Right atrium auricular region (tissue), 2 donors: ENCODE measurements around the gene CLDN18. TPM values are rescaled to one million over a fixed set of nuclear protein-coding genes. Genes with fewer than 3 reads are reported as not detected.

Source experiments
- DNase-seq: peaks from one replicate; pipeline ENCODE4 v3.0.0-alpha.2; 2019; ENCODE audit warnings: low spot score
- H3K27ac ChIP-seq, 2 donors: fragments of 200-600 bp; sonication (generic); 1 replicate in 1 of 2; 2 replicates in 1 of 2; pipeline ENCODE4 v1.5.1; 2016 to 2019
- H3K27me3 ChIP-seq, 2 donors: fragments of 200-600 bp; sonication (generic); one replicate each; pipeline versions ENCODE4 v1.5.1 to v1.6.0; 2017 to 2019
- H3K36me3 ChIP-seq: fragments of 200-600 bp; sonication (generic); one replicate; pipeline ENCODE4 v1.5.1; 2016
- H3K4me1 ChIP-seq, 2 donors: fragments of 200-600 bp; sonication (generic); one replicate each; pipeline versions ENCODE4 v1.5.1 to v1.6.0; 2017 to 2019
- H3K4me3 ChIP-seq, 2 donors: fragments of 200-600 bp; sonication (generic); 1 replicate in 1 of 2; 2 replicates in 1 of 2; pipeline ENCODE4 v1.5.1; 2017 to 2019; ENCODE audit warnings: mild to moderate bottlenecking in 1 of 2, moderate library complexity in 1 of 2
- H3K9me3 ChIP-seq, 2 donors: fragments of 200-600 bp; sonication (generic); one replicate each; pipeline ENCODE4 v1.5.1; 2019
- CTCF ChIP-seq, 2 donors: fragments of 200-600 bp; sonication (generic); IDR thresholded peaks; one replicate each; pipeline ENCODE4 v1.5.1; 2019; ENCODE audit warnings: antibody characterized with exemption in 2 of 2
- total RNA-seq, 2 donors: library from RNA; depleted of rRNA; stranded (reverse); fragments of >200 nt; gene quantifications; one replicate each; pipeline ENCODE4 v1.1.0, GENCODE V29; 2016

The CLDN18 gene
- total RNA-seq, 2 donors from 2014 or later = 0.12 to 21.0 TPM

DNA sequence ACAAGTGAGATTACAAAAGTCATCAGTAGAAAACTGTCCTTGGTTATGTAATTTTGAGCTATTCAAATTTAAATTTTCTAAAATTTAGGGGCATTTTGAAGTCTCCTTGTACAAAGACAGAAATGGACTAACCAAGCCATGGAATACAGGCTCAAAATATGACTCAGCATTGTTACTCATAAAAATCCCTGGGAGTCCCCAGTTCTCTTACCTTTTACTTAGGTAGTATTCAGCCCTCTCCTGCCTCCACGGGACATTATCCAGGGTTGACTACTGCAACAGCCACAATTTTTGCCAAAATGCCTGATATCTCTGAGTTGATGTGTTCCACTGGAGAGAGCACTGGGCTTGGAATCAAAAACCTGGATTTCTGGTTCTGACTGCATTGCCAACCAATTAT lies 25.0 kb downstream of the CLDN18 start:
- Histone ChIP-seq H3K36me3 (no peaks in the 10 kb centered on the region), H3K9me3 (no peaks in the 10 kb centered on the region), H3K4me1 (no peaks in the 10 kb centered on the region), H3K27ac (no peak overlapping the region), H3K27me3 (no peaks in the 10 kb centered on the region), H3K4me3 (no peak overlapping the region)
- no peak for TF ChIP-seq CTCF (IDR thresholded peaks at IDR 0.05)
- DNase-seq = no peak

GRCh38 chr3:138036572-138036971 lies 26.6 kb downstream of the CLDN18 start:
- Histone ChIP-seq H3K9me3 (no peaks in the 10 kb centered on the region), H3K27me3 (no peaks in the 10 kb centered on the region), H3K36me3 (no peaks in the 10 kb centered on the region), H3K4me1 (no peaks in the 10 kb centered on the region), H3K4me3 (no peak overlapping the region), H3K27ac (no peak overlapping the region)
- no peak for TF ChIP-seq CTCF (IDR thresholded peaks at IDR 0.05)
- no peak for DNase-seq

DNA sequence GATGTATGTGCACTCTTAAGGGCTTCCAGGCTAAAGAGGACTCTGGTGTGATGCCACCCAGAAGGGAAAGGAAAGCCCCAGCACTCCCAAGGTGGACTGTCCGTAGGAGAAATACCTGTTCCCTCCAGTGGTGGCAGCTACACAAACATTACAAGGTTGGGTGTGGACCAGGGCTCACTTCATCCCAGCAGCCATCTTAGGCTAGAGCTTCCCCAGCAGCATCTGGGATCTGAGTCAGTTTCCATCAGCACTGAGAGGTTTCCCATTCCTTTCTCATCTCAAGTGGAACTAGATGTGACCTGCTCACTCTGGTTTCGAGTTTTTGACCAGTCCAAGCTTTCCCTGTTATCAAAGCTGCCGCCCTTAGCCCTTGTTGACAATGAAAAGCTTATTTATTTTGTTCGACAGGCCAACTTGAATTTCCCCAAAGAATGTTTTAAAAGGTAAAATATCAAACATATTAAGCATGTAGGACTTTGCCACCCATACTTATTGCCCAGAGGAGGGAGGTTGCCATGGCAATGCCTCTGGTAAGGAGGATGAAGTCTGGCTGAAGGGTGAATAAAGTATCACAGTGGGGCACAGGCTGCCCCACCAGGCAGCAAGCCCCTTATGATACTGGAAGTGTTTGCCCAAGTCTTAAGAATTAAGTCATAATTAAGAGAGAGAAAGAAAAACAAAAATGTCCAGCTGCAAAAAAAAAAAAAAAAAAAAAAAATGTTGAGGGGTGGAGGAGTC lies 28.9 kb downstream of the CLDN18 start:
- DNase-seq = no peak
- no peak for TF ChIP-seq CTCF (IDR thresholded peaks at IDR 0.05)
- no peaks in the 10 kb centered on the region for H3K36me3 ChIP-seq
- no peaks in the 10 kb centered on the region for H3K9me3 ChIP-seq
- H3K27ac ChIP-seq = no peak overlapping the region
- H3K4me1 ChIP-seq = no peaks in the 10 kb centered on the region
- H3K27me3 ChIP-seq = no peaks in the 10 kb centered on the region
- no peak overlapping the region for H3K4me3 ChIP-seq

DNA sequence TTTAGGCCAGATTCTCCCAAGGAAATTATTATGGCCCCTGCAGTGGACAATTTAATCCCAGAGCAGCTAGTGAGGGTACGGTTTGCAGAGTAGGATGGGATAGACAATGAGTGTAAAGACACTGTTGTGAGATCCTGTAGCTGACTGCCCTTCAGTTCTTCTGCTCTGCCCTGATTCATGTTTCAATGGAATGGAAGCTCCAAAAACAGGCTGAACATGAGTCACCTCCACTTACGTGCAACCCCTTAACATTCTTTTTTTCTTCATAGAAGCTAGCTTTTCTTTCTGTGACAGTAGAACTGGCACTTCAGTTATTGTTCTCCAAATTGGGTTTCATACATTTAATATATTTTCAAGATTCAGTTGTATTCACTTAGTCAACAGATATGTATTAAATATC lies 32.1 kb downstream of the CLDN18 start:
- TF ChIP-seq CTCF (IDR thresholded peaks at IDR 0.05) = no peak
- Histone ChIP-seq H3K27me3 (no peaks in the 10 kb centered on the region), H3K4me1 (peaks cover 0 to 5% of the 10 kb centered on the region in 2 donors), H3K4me3 (no peak overlapping the region), H3K36me3 (no peaks in the 10 kb centered on the region), H3K9me3 (no peaks in the 10 kb centered on the region), H3K27ac (no peak overlapping the region)
- DNase-seq = no peak

DNA sequence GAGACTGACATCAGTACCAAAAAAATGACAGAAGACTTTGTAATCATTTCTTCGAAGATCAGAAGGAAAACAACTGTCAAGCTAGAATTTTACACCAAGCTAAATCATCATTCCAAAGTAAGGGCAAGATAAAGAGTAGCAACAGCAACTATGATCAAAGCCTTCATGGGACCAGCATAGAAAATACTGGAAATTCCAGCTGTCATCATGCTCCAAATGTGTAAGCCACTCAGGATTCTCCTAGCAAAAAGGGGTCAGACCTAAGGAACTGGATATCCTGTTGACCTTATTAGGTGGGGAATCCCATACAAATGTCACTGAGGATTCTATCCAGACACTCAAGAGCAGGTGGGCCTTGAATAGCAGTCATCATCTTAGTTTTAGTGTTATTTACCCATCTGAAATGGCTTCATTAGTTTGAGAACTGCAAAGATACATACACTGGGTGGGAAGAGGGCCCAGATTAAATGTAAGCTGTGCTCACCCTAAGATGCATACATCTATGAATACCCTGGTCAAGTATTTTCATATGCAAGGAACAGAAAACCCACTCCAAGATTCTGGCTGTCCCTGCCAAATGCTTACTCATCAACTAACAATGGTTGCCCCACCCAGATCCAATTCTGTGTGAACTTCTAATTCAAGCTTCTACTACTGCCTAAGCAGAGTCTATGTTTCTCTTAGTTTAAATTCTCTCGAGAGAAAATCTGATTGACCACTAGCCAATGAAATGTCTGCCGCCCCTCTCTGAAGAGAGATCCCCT lies 33.5 kb downstream of the CLDN18 start:
- TF ChIP-seq CTCF (IDR thresholded peaks at IDR 0.05) = no peak
- no peaks in the 10 kb centered on the region for H3K9me3 ChIP-seq

More for the DNA sequence above, 33.5 kb downstream of the CLDN18 start:
- Histone ChIP-seq H3K27me3 (no peaks in the 10 kb centered on the region), H3K4me1 (peaks cover 0 to 5% of the 10 kb centered on the region in 2 donors), H3K27ac (no peak overlapping the region), H3K36me3 (no peaks in the 10 kb centered on the region), H3K4me3 (no peak overlapping the region)
- no peak for DNase-seq
